Limb (tissue), 2 donors: ENCODE measurements around the gene POR.

Source experiments
- DNase-seq, 2 donors: peaks; one replicate each; pipeline ENCODE4 v3.0.0-alpha.2; 2016; ENCODE audit errors: extremely low spot score in 2 of 2

POR gene

DNA sequence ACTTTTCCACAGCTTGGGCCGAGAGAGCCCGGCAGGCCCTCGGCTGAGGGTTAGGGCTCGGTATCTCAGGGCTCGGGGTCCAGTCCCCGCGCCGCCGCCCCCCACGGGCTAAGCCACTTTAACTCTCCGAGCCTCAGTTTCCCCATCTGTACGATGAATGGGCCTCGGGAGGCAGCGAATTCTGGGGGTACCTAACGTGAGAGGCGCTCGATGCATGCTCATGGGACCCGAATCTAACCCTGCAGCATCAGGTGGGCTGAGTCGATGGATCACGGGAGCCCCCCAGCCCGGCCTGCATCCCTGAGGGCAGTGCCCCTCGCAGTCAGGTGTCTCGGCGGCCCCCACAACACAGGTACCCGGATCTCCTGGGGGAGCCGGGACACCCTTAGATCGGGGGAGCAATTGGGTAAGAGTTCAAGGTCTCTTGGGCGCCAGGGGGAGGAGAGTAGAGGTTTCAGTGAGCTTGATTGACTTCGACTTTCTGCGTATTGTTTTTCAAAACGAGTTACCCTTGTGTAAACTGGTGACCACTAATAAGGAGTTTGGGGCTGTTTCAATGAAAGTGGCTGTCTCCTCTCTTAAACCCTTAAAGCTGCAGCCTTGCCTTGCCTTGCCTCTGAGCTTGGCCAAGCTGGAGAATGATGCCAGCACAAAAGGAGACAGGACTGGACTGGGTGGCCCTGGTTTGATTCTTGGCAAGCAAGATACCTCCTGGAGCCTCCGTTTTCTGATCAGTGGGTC is 631 bp downstream of the POR start:
- DNase-seq, result no peak

DNA sequence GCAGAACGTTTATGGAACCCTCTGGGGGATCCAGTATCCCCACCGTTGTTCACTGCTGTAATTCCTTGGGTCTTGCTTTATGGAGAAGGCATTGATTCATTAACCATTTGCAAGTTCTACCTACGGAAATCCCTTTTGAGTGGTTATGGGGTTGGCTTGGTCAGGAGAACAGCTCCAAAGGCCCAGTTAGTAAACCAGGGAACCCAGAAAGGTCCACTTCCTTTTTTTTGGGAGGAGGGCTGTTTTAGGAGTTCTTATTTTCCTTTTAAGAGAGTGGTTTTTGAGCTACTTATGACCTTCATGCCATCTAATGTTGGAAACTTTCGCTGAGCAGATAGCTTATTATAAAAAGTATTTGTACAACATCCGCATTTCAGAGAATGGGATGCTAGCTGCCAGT is 1.3 kb downstream of the POR start:
- no peak for DNase-seq

DNA sequence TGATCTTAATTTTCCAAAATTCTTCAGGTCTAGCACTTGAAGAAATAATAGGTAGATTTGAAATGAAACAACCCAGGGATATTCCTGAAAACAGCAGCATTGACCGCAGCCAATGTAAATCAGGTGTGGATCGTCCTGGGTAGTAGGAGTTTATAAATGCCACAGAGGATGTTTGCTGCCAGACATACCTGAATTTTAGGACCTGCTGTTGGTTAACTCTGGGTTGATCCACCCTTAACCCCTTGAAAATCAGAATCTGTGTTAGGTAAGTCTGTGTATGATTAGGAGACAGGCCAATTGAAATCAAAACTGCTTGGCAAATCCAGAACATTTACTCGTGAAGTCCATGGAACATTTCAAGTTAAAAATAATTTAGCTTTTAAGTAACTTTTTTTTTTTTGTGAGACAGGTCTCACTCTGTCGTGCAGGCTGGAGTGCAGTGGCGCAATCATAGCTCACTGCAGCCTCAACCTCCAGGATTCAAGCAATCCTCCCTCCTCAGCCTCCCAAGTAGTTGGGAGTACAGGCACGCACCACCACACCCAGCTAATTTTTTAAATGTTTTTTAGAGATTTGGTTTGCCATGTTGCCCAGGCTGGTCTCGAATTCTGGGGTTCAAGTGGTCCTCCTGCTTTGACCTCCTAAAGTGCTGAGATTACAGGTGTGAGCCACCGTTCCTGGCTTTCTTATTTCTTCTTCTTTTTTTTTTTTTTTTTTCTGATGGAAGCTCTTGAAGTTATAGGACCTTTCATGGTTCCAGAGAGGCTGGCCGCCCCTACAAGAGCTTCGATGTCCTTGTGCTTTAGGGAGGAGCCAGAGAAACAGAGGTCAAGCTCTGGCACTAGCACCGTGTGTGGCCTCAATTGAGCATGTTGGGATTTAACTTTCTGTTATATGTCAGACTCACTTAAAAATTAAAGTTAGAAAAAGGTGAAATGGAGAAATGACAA is 2.0 kb downstream of the POR start:
- no peak for DNase-seq

DNA sequence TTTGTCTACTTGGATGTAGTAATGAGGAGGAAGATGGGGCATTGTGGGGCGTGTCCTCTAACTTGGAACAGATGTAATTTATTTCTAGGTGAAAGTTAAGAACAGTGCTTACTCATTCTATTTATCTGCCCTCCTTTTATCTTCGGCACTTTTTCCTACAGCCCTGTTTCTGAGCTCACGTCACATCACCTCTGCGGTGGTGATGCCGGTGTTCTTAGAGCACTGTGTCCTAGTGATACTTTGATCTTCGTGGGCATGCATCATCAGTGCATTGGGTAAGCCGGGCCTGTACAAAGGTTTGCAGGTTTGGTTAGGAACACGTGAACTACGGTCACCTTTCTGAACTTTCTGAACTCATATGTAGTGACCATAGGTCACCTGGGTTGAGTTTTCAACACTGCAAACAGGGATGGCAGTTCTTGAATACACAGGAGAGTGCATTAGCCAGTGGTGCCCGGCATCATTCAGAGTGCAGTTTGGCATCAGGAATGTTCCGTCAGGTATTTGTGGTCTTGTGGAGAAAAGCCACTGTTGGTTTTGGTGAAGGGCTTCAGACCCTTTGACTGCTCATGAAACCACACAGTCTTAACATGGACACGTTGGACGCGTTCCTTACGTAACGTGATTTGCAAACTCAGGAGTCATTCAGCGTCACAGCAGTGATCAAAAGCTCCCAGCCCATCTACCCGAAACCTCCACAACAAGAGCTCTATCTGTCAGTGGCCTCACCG is 5.6 kb downstream of the POR start:
- no peak for DNase-seq

DNA sequence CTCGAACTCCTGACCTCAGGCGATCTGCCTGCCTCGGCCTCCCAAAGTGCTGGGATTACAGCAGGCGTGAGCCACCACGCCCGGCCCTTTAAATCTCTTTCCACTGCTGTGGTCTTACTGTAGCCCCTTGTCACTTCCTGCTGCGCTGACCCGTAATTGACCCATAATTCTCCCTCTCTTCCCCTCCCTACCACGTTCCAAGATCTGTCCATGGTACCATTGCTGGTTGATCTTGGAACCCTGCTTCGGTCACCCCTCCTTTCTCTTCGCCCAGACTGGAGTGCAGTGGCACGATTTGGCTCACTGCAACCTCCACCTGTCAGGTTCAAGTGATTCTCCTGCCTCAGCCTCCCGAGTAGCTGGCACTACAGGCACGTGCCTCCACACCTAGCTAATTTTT is 6.5 kb downstream of the POR start:
- DNase-seq, result no peak

DNA sequence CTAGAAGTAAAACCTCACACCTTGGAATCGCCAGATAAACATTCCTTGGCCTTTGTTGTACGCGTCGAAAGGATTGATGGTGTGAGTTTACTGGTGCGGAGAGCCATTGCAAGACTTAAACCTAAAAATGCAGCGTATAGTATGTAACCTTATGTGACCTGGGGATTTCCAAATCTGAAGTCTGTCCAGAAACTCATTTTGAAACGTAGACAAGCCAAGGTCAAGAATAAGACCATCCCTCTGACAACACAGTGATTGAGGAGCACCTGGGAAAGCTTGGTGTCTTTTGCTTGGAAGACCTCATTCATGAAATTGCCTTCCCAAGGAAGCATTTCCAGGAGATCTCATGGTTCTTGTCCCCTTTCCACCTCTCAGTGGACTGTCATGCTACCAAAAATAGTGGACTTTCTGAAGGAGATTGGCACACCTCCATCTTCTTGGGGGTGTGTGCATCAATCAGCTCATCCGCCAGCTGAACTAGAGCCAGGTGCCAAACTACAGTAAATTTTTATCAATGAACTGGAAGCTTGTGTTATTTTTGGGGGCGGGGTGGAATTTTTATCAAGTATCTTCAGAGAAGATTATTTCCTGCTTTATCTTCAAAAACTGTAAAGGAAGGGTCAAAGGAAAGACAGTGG is 8.1 kb downstream of the POR start:
- no peak for DNase-seq

DNA sequence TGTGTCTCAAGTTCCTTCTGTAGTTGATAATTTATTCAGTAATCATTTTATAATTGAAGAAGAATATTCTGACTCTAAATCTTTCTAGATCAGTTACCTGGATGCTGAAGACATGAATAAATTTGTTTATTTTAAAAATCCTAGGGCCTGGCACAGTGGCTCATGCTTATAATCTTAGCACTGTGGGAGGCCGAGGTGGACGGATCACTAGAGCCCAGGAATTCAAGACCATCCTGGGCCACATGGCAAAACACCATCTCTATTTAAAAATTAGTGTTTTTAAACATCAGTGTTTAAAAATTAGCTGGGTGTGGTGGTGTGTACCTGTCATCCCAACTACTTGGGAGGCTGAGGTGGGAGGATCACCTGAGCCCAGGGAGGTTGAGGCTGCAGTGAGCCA is 9.3 kb downstream of the POR start:
- DNase-seq, result no peak

DNA sequence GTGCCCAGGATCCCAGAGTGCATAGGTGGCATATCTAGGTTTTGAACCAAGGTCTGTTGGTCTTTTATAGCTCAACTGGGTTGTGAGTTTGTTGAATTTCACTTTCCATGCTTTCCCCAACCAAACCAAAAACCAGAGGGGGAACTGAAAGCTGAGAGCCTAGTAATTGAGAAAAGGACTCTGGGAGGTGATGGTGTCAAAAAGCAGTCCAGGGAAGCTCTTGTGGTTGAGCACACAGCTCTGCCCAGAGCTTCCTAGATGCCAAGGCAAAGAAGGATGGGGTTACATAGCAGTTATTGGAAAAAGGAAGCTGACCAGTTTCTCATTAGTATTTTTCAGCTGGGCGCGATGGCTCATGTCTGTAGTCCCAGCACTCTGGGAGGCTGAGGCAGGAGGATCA is 9.9 kb downstream of the POR start:
- no peak for DNase-seq

DNA sequence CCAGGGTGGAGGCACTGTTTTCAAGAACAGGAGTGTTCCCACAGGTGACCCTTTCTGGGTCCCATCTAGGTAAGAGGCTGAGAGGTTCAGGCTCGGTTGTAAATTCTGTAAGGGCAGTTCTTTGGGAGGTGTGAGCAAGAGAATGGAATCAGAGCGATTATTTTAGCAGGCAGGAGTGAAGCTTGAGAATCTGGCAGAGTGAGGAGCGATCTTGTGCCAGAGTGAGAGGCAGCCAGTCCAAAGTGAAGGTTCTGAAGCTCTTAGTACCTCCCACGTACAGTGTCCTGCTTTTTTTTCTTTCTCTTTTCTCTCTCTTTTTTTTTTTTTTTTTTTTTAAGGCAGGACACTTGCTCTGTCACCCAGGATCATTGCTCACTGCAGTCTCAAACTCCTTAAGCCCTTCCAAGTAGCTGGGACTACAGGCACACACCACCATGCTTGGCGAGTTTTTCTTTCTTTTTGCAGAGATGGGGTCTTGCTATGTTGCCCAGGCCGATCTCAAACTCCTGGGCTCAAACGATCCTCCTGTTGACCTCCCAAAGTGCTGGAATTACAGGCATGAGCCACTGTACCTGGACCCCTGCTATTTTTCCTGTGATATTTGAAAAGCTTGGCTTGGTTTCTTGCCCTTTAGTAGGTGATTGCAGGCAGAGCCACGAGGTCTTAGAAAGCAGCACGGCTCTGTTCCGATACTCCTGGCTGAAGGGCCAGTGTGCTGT is 10.9 kb downstream of the POR start:
- no peak for DNase-seq

DNA sequence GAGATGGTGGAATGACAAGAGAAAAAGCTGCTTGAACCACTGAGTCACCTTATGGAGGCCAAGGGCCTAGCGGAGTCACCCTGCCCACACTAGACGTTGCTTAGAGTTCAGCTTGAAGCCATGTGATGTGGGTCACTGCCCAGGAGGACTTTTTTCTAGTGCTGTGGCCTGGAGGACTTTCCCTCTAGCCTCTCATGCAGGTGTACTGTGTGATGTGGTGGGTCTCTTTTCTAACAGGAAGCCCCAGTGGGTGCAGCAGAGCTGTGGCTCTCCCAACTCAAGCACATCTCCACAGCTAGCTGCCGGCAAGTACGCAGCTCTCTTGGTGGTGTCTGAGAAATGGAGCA is 13.6 kb downstream of the POR start:
- no peak for DNase-seq

DNA sequence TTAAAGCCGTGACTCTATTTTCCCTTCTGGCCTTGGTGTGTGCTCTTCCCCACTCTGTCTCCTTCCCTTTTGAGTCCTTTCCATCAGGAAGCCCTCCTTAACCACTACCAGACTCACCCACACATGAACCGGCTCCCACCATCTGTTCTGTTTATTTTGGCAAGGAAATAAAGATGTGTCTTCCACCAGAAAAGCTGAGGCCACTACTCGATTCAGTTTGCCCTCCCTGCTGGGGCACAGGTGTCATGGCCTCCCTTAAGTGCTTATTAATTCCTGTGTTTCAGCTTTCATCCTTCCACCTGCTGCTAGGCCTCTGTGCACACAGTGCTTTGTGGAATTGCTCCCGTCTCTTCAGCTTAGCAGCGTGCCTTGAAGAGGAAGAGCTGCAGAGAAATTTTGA is 16.7 kb downstream of the POR start:
- no peak for DNase-seq

DNA sequence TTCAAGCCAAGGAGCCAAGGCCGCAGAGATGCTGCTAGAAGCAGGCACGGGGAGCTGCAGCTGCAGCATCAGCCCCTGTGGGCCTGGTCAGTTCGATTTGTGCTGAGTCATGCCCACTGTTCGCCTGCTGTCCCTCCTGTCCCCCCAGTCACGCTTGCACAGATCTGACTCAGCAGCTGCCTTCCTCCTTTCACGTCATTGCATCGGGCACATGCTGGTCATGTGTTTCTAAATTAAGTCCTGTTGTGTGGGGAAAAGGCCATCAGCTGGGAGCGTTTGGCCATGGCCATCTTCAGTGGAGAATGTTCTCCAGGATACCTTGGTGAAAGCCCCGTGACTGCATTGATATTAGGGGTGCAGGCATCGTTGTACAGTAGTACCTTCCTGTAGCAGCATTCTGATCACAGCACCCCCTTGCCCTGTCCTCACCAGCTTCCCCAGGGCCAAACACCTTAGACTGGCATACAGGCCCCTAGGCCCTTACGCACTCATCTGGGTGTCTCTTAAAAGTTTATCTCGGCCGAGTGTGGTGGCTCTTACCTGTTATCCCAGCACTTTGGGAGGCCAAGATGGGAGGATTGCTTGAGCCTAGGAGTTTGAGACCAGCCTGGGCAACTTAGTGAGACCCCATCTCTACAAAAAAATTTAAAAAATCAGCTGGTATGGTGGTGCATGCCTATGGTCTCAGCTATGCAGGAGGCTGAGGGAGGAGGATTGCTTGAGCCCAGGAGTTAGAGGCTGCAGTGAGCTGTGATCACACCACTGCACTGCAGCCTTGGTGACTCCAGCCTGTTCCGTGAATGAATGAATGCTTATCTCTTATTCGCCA is 23.2 kb downstream of the POR start:
- DNase-seq, result no peak

DNA sequence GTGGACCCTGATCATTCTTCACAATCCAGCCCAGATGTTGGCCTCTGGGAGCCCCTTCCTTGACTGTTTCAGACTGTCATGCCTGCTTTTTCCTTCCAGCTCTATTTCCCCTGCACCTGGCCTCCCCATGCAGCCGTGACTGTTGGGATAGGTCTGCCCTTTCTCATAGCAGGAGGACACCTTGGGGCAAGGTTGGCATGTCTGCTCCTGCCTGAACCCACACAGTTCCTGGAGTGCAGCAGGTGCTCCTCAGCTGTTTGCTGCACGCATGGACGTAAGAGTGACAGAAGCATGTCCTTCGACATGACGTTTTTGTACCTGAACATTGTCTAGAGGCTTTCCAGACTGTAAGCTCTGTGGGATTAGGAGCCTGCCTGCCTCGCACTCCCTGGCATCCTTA is 24.0 kb downstream of the POR start:
- DNase-seq, result no peak

DNA sequence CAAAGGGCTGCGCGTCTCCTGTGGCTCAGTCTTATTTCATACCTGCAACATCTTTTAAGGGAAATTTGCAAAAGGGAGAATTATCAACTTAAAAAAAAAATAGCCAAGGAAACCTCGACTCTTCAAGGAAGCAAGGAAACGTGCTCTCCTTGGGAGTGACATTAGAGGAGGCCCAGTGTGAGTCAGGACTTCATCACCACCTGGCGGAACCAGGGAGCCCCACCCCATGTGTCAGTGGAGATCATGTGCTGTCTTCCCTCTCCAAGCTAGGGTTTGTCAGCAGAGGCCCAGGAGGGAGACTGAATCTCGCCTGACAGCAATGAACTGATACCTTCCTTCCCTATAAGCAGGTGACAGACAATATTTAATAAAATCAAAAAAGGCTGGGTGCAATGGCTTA is 28.9 kb downstream of the POR start:
- DNase-seq, result no peak

DNA sequence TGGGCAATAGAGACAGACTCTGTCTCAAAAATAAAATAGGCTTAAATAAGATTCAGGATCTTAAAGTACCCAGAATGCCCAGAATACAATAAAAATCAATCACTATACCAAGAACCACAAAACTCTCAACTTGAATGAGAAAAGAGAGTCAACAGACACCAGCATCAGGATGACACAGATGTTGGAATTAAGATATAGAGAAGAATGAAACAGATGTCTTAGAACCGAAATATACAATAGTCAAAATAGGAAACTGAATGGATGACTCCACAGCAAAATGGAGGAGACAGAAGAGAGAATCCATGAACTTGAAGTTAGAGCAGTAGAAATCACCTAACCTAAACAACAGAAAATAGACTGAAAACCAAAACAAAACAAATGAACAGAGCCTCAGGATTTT is 29.6 kb downstream of the POR start:
- no peak for DNase-seq

DNA sequence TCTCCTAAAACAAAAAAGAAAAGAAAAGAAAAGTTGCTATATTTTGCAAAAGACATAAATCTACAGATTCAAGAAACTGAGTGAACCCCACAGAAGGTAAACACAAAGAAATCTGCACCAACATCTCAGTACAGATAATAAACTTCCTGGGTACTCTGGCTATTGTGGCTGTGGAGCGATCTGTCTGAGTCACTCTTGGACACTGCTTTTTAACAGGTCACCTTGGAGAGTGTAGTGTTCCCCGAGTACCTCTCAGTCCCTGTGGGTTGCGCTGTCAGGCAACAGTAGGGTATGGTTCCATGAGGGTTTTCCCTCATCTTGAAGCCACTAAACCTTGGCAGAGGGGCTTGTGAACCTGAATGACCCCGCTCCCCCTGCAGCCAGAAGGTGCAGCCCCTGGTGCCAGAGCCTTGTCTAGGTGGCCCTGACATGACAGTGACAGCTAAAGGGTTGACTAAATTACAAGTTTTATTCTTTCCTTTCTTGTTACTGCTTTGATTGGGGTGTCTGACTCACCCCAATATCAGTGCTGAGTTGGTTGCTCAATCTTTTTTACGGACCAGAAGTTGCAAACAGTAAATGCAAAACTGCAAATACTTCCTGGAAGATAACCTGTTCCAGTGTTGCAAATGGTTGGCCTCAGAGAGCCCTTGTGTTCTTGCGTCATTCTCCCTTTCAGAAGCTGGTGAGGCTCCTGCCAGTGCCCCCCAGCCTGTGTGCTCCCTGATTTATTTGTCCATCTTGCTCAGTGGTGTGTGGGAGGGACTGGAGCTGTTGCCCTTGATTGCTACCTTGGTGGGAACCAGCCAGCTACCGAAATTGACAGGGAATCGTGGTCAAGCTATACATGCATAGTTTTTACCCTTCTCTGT is 30.6 kb downstream of the POR start:
- no peak for DNase-seq

DNA sequence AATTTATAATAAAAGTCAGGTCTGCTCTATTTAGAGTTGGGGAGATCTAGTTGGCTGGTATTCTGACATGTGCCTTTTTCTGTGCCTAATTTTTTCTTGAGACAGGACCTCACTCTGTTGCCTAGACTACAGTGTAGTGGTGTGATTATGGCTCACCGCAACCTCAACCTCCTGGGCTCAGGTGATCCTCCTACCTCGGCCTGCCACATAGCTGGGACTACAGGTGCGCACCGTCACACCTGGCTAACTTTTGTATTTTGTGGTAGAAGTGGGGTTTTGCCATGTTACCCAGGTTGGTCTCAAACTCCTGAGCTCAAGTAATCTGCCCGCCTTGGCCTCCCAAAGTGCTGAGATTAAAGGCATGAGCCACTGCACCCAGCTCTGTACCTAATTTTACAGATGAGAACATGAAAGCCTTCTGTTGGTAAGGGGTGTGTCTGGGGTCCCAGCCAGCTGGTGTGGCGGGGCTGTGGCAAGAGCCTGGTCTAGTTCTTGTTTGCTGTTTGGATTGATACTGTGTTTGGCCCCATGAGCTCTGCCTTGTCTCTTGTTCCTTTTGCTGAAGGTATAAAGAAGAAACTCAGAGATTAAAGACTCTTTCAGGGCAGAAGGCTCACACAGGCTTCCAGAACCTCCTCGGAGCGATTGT is 31.4 kb downstream of the POR start:
- no peak for DNase-seq

DNA sequence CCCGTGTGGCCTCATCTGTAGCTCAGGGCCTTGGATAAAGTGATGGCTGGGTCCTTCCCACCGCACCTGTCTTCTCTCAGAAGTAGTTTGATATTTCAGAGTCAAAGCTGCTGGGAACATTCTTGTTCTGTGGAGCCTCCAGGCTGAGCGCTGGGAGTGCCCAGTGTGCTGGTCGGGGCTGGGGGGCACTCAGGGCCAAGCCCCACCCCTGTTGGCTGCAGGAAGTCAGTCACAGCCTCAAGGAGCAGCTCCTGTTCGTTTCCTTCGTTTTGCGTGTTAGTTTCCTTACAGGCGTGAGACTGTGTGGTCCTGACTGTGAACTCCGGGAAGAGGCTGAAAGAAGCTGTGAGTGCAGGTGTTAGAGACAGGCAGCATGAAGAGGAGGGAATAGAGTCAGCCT is 33.2 kb downstream of the POR start:
- DNase-seq, result no peak
